Measurements from ENCODE around the gene TOP1.
"Not testable (repeated sequence)": the region's sequence is repeated elsewhere in the genome, so short reads cannot be mapped to it uniquely, and the experiment has no call there.

GRCh38 chr20:41003936-41004294 lies 24.7 kb upstream of the TOP1 start:
- not testable (repeated sequence) for TF ChIP-seq SUZ12 (IDR thresholded peaks at IDR 0.05; ENCODE audit: extremely low read depth, insufficient read depth, insufficient read length); ZNF274 (IDR thresholded peaks at IDR 0.05; ENCODE audit: low read depth, low read length)
